SK-N-SH (cell line): Measurements from ENCODE around the gene PRKG1. TPM values are rescaled to one million over a fixed set of nuclear protein-coding genes. Genes with fewer than 3 reads are reported as not detected.

ENCODE experiments used
- CTCF ChIA-PET: fragments of 300-600, 350-600 bp; formaldehyde crosslinking; extraction: SDS; loops from one replicate; lab custom pipeline; 2021; lab: Yijun Ruan, JAX
- POLR2A ChIA-PET: fragments of 350-600 bp; sonication (Branson Sonifier 250); formaldehyde crosslinking; extraction: SDS; loops from one replicate; lab custom pipeline; 2020; ENCODE audit warnings: antibody characterized with exemption, inconsistent platforms; lab: Yijun Ruan, JAX
- DNase-seq: peaks from one replicate; pipeline ENCODE4 v3.0.0; 2012
- H2AFZ ChIP-seq: fragments of 200-600 bp; sonication (generic); 2 replicates; pipeline ENCODE4 v1.8.1; 2016; ENCODE audit warnings: antibody characterized with exemption, mild to moderate bottlenecking, low read depth
- H3F3A ChIP-seq: fragments of 200-600 bp; sonication (generic); replicated peaks from 2 replicates; pipeline ENCODE3; 2016; ENCODE audit warnings: antibody characterized with exemption, mild to moderate bottlenecking; ENCODE audit not compliant: insufficient read depth
- H3K27ac ChIP-seq, 2 experiments: fragments of 200-500 bp in 1 of 2; fragments of 200-600 bp in 1 of 2; sonication (Bioruptor generic) in 1 of 2; sonication (generic), shearing (Covaris generic) in 1 of 2; 2 replicates each; pipeline versions ENCODE4 v1.5.1 to v1.6.1; 2014 to 2016; ENCODE audit warnings: low read depth in 2 of 2, inconsistent platforms in 1 of 2, low read length in 1 of 2, mild to moderate bottlenecking in 1 of 2, mixed read lengths in 1 of 2
- H3K27me3 ChIP-seq: fragments of 200-600 bp; sonication (generic), shearing (Covaris generic); 2 replicates; pipeline ENCODE4 v1.6.1; 2016; ENCODE audit warnings: mixed run types; ENCODE audit not compliant: insufficient read depth
- H3K36me3 ChIP-seq, 2 experiments: fragments of 200-500 bp in 1 of 2; fragments of 200-600 bp in 1 of 2; sonication (Bioruptor generic) in 1 of 2; sonication (generic) in 1 of 2; replicated peaks in 1 of 2; 2 replicates each; pipeline versions ENCODE3 to v1.5.1; 2014 to 2016; ENCODE audit warnings: low read length in 1 of 2, mild to moderate bottlenecking in 1 of 2; ENCODE audit not compliant: insufficient read depth in 2 of 2, control insufficient read depth in 1 of 2
- H3K4me1 ChIP-seq, 2 experiments: fragments of 200-500 bp in 1 of 2; fragments of 200-600 bp in 1 of 2; sonication (Bioruptor generic) in 1 of 2; sonication (generic), shearing (Covaris generic) in 1 of 2; 2 replicates each; pipeline versions ENCODE4 v1.5.1 to v1.6.1; 2014 to 2016; ENCODE audit warnings: low read depth in 1 of 2, low read length in 1 of 2, mixed run types in 1 of 2; ENCODE audit not compliant: insufficient read depth in 2 of 2, control insufficient read depth in 1 of 2
- H3K4me2 ChIP-seq: fragments of 200-600 bp; sonication (generic), shearing (Covaris generic); 2 replicates; pipeline ENCODE4 v1.6.1; 2017; ENCODE audit warnings: mixed run types
- H3K4me3 ChIP-seq, 2 experiments: fragments of 200-500 bp in 1 of 2; fragments of 200-600 bp in 1 of 2; sonication (Bioruptor generic) in 1 of 2; sonication (generic), shearing (Covaris generic) in 1 of 2; 2 replicates each; pipeline versions ENCODE4 v1.5.1 to v1.8.1; 2014 to 2016; ENCODE audit warnings: low read depth in 2 of 2, inconsistent platforms in 1 of 2, low read length in 1 of 2, mild to moderate bottlenecking in 1 of 2, mixed read lengths in 1 of 2, moderate library complexity in 1 of 2
- H3K79me2 ChIP-seq: fragments of 200-600 bp; sonication (generic); 2 replicates; pipeline ENCODE4 v1.8.1; 2017; ENCODE audit warnings: mild to moderate bottlenecking; ENCODE audit not compliant: insufficient read depth
- H3K9ac ChIP-seq: fragments of 200-600 bp; sonication (generic); 2 replicates; pipeline ENCODE4 v1.6.1; 2017; ENCODE audit warnings: mixed run types
- H3K9me2 ChIP-seq: fragments of 200-600 bp; sonication (generic); 2 replicates; pipeline ENCODE4 v1.6.1; 2017; ENCODE audit warnings: mixed run types
- H3K9me3 ChIP-seq: fragments of 200-600 bp; sonication (generic); 2 replicates; pipeline ENCODE4 v1.6.1; 2017; ENCODE audit warnings: mixed run types, mild to moderate bottlenecking, moderate library complexity
- H4K20me1 ChIP-seq: fragments of 200-600 bp; sonication (generic); 2 replicates; pipeline ENCODE4 v1.6.1; 2017; ENCODE audit warnings: mild to moderate bottlenecking, mixed run types; ENCODE audit not compliant: insufficient read depth
- CTCF ChIP-seq: fragments of 200-600 bp; sonication (generic); IDR thresholded peaks from 2 replicates; pipeline ENCODE4 v1.6.1; 2017; ENCODE audit warnings: antibody characterized with exemption, mild to moderate bottlenecking, moderate library complexity
- ELF1 ChIP-seq: IDR thresholded peaks from 2 replicates; pipeline ENCODE4 v1.4.0; 2012
- FOXJ3 ChIP-seq: sonication (generic); formaldehyde crosslinking; IDR thresholded peaks from 2 replicates; pipeline ENCODE4 v1.5.1; 2020; ENCODE audit warnings: mild to moderate bottlenecking, missing genetic modification reagents
- FOXM1 ChIP-seq: IDR thresholded peaks from 2 replicates; pipeline ENCODE4 v1.4.0; 2012; ENCODE audit warnings: low read depth, mild to moderate bottlenecking
- GABPA ChIP-seq: IDR thresholded peaks from 2 replicates; pipeline ENCODE4 v1.4.0; 2012; ENCODE audit warnings: low read depth, mild to moderate bottlenecking
- GATA2 ChIP-seq: sonication (generic); formaldehyde crosslinking; IDR thresholded peaks from 2 replicates; pipeline ENCODE4 v1.5.0; 2020; ENCODE audit warnings: mild to moderate bottlenecking, missing genetic modification reagents
- MAX ChIP-seq: IDR thresholded peaks from 2 replicates; pipeline ENCODE4 v1.4.0; 2012; ENCODE audit warnings: low read depth
- MEF2A ChIP-seq: IDR thresholded peaks from 2 replicates; pipeline ENCODE4 v1.4.0; 2012; ENCODE audit warnings: low read depth, borderline replicate concordance
- MXI1 ChIP-seq: IDR thresholded peaks from 2 replicates; pipeline ENCODE4 v1.6.1; 2012; ENCODE audit warnings: mild to moderate bottlenecking, low read depth, low read length, improper control_type of control experiment
- NFIC ChIP-seq: IDR thresholded peaks from 2 replicates; pipeline ENCODE4 v1.4.0; 2012; ENCODE audit warnings: borderline replicate concordance
- NRF1 ChIP-seq: IDR thresholded peaks from 2 replicates; pipeline ENCODE4 v1.6.1; 2012; ENCODE audit warnings: low read depth, mild to moderate bottlenecking, low read length
- PBX3 ChIP-seq: IDR thresholded peaks from 2 replicates; pipeline ENCODE4; 2012
- RAD21 ChIP-seq: IDR thresholded peaks from 2 replicates; pipeline ENCODE4 v1.6.1; 2012; ENCODE audit warnings: mild to moderate bottlenecking, low read length
- RCOR1 ChIP-seq: fragments of 150-350 bp; IDR thresholded peaks from 2 replicates; pipeline ENCODE4 v1.6.1; 2017; ENCODE audit warnings: antibody characterized with exemption, low read length
- RFX5 ChIP-seq: IDR thresholded peaks from 2 replicates; pipeline ENCODE4 v1.6.1; 2012; ENCODE audit warnings: mild to moderate bottlenecking, improper control_type of control experiment, low read length
- USF2 ChIP-seq: fragments of 150-350 bp; IDR thresholded peaks from 2 replicates; pipeline ENCODE4 v1.6.1; 2017; ENCODE audit warnings: antibody characterized with exemption, low read length, low read depth, borderline replicate concordance
- WGBS: methylation state at CpG from one replicate; pipeline ENCODE4 v1.1.6; 2017; ENCODE audit warnings: low lambda C conversion rate; 5-methylcytosine and 5-hydroxymethylcytosine counted together
- polyA plus RNA-seq, 3 experiments: library from polyadenylated mRNA; depleted of rRNA; stranded (reverse); fragments of >200 nt; gene quantifications; 2 replicates each; pipeline ENCODE4 v1.2.3, GENCODE V29; 2012

The PRKG1 gene
- polyA plus RNA-seq, 1 of the 3 experiments (the other 2 are of a cell fraction), result 4.1 TPM

- H3K9me2 ChIP-seq, result 0 out of 2 replicates have a peak, but pooled peaks cover 5% of the 10 kb centered on the region
- TF ChIP-seq GATA2 (CRISPR knock-in tag) (no peak), ELF1 (no peak), MEF2A (no peak), RFX5 (no peak), FOXJ3 (CRISPR knock-in tag) (no peak), NFIC (no peak), GABPA (no peak), NRF1 (no peak), RAD21 (no peak), FOXM1 (no peak)
- no peaks in the 10 kb centered on the region for H4K20me1 ChIP-seq
- WGBS, result 82% methylated on average over 1 of the region's 1 CpG
- no peak overlapping the region for H3K4me2 ChIP-seq
- H3K36me3 ChIP-seq, result no peaks in the 10 kb centered on the region
- H3K4me3 ChIP-seq, result no peak overlapping the region
- no peak overlapping the region for H3K27ac ChIP-seq
- POLR2A ChIA-PET, result no interaction called here
- H3K79me2 ChIP-seq, result no peaks in the 10 kb centered on the region
- no peak overlapping the region for H3K9ac ChIP-seq
- CTCF ChIA-PET, result no interaction called here
- no peak for DNase-seq
- no peaks in the 10 kb centered on the region for H3K9me3 ChIP-seq
- H3K27me3 ChIP-seq, result no peaks in the 10 kb centered on the region
- no peaks in the 10 kb centered on the region for H3F3A ChIP-seq
- H2AFZ ChIP-seq, result no peak overlapping the region
- H3K4me1 ChIP-seq, result peaks cover 0 to 2% of the 10 kb centered on the region in 2 experiments; a peak in 2 of 4 replicates
Measured at GRCh38 chr10:51599647-51600046, 525.4 kb downstream of the PRKG1 start.

- Histone ChIP-seq H3K4me2 (no peak overlapping the region; the same call in 1 of the 2 replicates), H3K4me1 (peaks cover 0 to 2% of the 10 kb centered on the region in 2 experiments; a peak in 2 of 4 replicates), H3K9me3 (no peaks in the 10 kb centered on the region), H3K9me2 (0 out of 2 replicates have a peak, but pooled peaks cover 5% of the 10 kb centered on the region), H3K79me2 (no peaks in the 10 kb centered on the region), H3K27me3 (no peaks in the 10 kb centered on the region), H3K4me3 (no peak overlapping the region), H3K27ac (peak overlapping the region; percentile 46 to 60; a peak in 2 of 4 replicates), H4K20me1 (no peaks in the 10 kb centered on the region), H3F3A (no peaks in the 10 kb centered on the region), H3K9ac (no peak overlapping the region), H2AFZ (no peak overlapping the region), H3K36me3 (no peaks in the 10 kb centered on the region)
- ChIA-PET POLR2A (no interaction called here), CTCF (interaction anchor here (1.2 kb wide), 1 partner anchor 29 kb away, joined by 3 read pairs; no protein-coding TSS in a partner anchor)
- 42% methylated on average over 5 of the region's 5 CpGs for WGBS
- DNase-seq, result no peak
- TF ChIP-seq CTCF (no peak), RCOR1 (no peak)
Measured at GRCh38 chr10:51602326-51602725, 528.0 kb downstream of the PRKG1 start.

- CTCF ChIA-PET, result no interaction called here
- no peak overlapping the region for H2AFZ ChIP-seq
Measured at GRCh38 chr10:51604579-51604978, 530.3 kb downstream of the PRKG1 start.

More at GRCh38 chr10:51604579-51604978, 530.3 kb downstream of the PRKG1 start:
- Histone ChIP-seq H3K27me3 (no peaks in the 10 kb centered on the region), H3K4me1 (peaks cover 0 to 2% of the 10 kb centered on the region in 2 experiments; a peak in 2 of 4 replicates), H3K9me3 (no peaks in the 10 kb centered on the region), H3K9me2 (0 out of 2 replicates have a peak, but pooled peaks cover 5% of the 10 kb centered on the region), H3F3A (no peaks in the 10 kb centered on the region), H3K9ac (no peak overlapping the region), H3K4me3 (no peak overlapping the region), H4K20me1 (no peaks in the 10 kb centered on the region), H3K79me2 (no peaks in the 10 kb centered on the region), H3K27ac (no peak overlapping the region), H3K4me2 (no peak overlapping the region), H3K36me3 (no peaks in the 10 kb centered on the region)
- no peak for DNase-seq
- POLR2A ChIA-PET, result no interaction called here
- WGBS, result 87% methylated on average over 3 of the region's 5 CpGs
- TF ChIP-seq USF2 (no peak), MAX (no peak), MXI1 (no peak), PBX3 (no peak)
